Stimulated activated CD8-positive, alpha-beta memory T cell treated with anti-CD3 and anti-CD28 coated beads, Interleukin-15, amount 100 ng/mL, for 24 hours (primary cell): Measurements from ENCODE around the gene FOXL3.

Experiments
- DNase-seq: peaks from one replicate; pipeline ENCODE4 v3.0.0-alpha.2; 2020; ENCODE audit warnings: low read depth

The FOXL3 gene

GRCh38 chr7:338295-339061, 48.5 kb downstream of the FOXL3 start:
- no peak for DNase-seq

GRCh38 chr7:339062-339342, 49.0 kb downstream of the FOXL3 start:
- DNase-seq, result no peak

GRCh38 chr7:339696-340095, 49.7 kb downstream of the FOXL3 start:
- no peak for DNase-seq

GRCh38 chr7:340200-340937, 50.4 kb downstream of the FOXL3 start:
- no peak for DNase-seq
